Measurements from ENCODE around the gene EPB41L4A.

The EPB41L4A gene

GRCh38 chr5:112350626-112351025 lies 68.5 kb downstream of the EPB41L4A start:
- no peak for DNase-seq

- no peak for DNase-seq
Observed at GRCh38 chr5:112349371-112349770, 69.7 kb downstream of the EPB41L4A start.

GRCh38 chr5:112348915-112349314 lies 70.2 kb downstream of the EPB41L4A start:
- no peak for DNase-seq

GRCh38 chr5:112348387-112348786 lies 70.7 kb downstream of the EPB41L4A start:
- DNase-seq: no peak

GRCh38 chr5:112346411-112347044 lies 72.5 kb downstream of the EPB41L4A start:
- DNase-seq: no peak

GRCh38 chr5:112344540-112344939 lies 74.5 kb downstream of the EPB41L4A start:
- no peak for DNase-seq

- DNase-seq: no peak
Observed at GRCh38 chr5:112342389-112342788, 76.7 kb downstream of the EPB41L4A start.

- no peak for DNase-seq
Observed at GRCh38 chr5:112339761-112340160, 79.3 kb downstream of the EPB41L4A start.

GRCh38 chr5:112338681-112339337 lies 80.3 kb downstream of the EPB41L4A start:
- no peak for DNase-seq

GRCh38 chr5:112333331-112333781 lies 85.7 kb downstream of the EPB41L4A start:
- no peak for DNase-seq

- DNase-seq: no peak
Observed at GRCh38 chr5:112331892-112332291, 87.2 kb downstream of the EPB41L4A start.

- DNase-seq: no peak
Observed at GRCh38 chr5:112329419-112330090, 89.5 kb downstream of the EPB41L4A start.

- no peak for DNase-seq
Observed at GRCh38 chr5:112323166-112323565, 95.9 kb downstream of the EPB41L4A start.

GRCh38 chr5:112320408-112320807 lies 98.7 kb downstream of the EPB41L4A start:
- DNase-seq: no peak

- DNase-seq: no peak
Observed at GRCh38 chr5:112318346-112318745, 100.7 kb downstream of the EPB41L4A start.

- no peak for DNase-seq
Observed at GRCh38 chr5:112317866-112318265, 101.2 kb downstream of the EPB41L4A start.

GRCh38 chr5:112316731-112317130 lies 102.3 kb downstream of the EPB41L4A start:
- DNase-seq: no peak

- no peak for DNase-seq
Observed at GRCh38 chr5:112316006-112316405, 103.1 kb downstream of the EPB41L4A start.

GRCh38 chr5:112312295-112313275 lies 106.5 kb downstream of the EPB41L4A start:
- DNase-seq: no peak

GRCh38 chr5:112310746-112311145 lies 108.3 kb downstream of the EPB41L4A start:
- DNase-seq: no peak

GRCh38 chr5:112308608-112309007 lies 110.5 kb downstream of the EPB41L4A start:
- no peak for DNase-seq

GRCh38 chr5:112306956-112307355 lies 112.1 kb downstream of the EPB41L4A start:
- DNase-seq: no peak

GRCh38 chr5:112304743-112305142 lies 114.3 kb downstream of the EPB41L4A start:
- no peak for DNase-seq
